Lower leg skin (tissue), 3 donors: ENCODE measurements around the gene S100A16.

Experiments used
- CTCF ChIP-seq, 3 donors: fragments of 450-650 bp; IDR thresholded peaks; one replicate each; pipeline ENCODE4 v1.5.1; 2016; ENCODE audit warnings: antibody characterized with exemption in 3 of 3, mild to moderate bottlenecking in 3 of 3, moderate library complexity in 2 of 3
- POLR2A ChIP-seq, 2 donors: fragments of 450-650 bp; IDR thresholded peaks; one replicate each; pipeline ENCODE4 v1.6.1; 2016 to 2017; ENCODE audit warnings: antibody characterized with exemption in 2 of 2, mild to moderate bottlenecking in 1 of 2, moderate library complexity in 1 of 2

- TF ChIP-seq CTCF (IDR thresholded peaks at IDR 0.05) = no peak
- TF ChIP-seq POLR2A (IDR thresholded peaks at IDR 0.05) = no peak
These were observed 10.2 kb downstream of the S100A16 start for GRCh38 chr1:153602749-153603148.
